Measurements from ENCODE around the gene KCNAB1.
A peak's percentile ranks its signal among the peaks of the same experiment; 100 is the strongest.

Gene KCNAB1

GRCh38 chr3:156498307-156498706, 377.9 kb downstream of the KCNAB1 start:
- TF ChIP-seq EZH2phosphoT487 (conservative IDR thresholded peaks at IDR 0.05; ENCODE audit: low read length) (no peak), CTCF (IDR thresholded peaks at IDR 0.05; ENCODE audit: insufficient read depth, low read length, poor library complexity, severe bottlenecking) (no peak)

GRCh38 chr3:156507285-156507684, 386.9 kb downstream of the KCNAB1 start:
- Histone ChIP-seq H3K9ac (ENCODE audit: low read length) (no peak overlapping the region), H3K27ac (ENCODE audit: low read depth, low read length) (no peak overlapping the region), H3K36me3 (ENCODE audit: low read length) (no peaks in the 10 kb centered on the region), H2AFZ (ENCODE audit: low read depth, low read length, severe bottlenecking) (no peak overlapping the region), H3F3A (ENCODE audit: insufficient read depth) (no peaks in the 10 kb centered on the region), H3K79me2 (ENCODE audit: insufficient read depth, low read length) (no peaks in the 10 kb centered on the region), H3K4me3 (ENCODE audit: insufficient read depth, low read length, poor library complexity, severe bottlenecking) (no peak overlapping the region), H4K20me1 (ENCODE audit: low read depth, low read length) (no peaks in the 10 kb centered on the region), H3K9me2 (replicated peaks; ENCODE audit: insufficient read depth, low read length) (no peaks in the 10 kb centered on the region), H3K27me3 (ENCODE audit: low read length) (no peaks in the 10 kb centered on the region), H3K4me2 (ENCODE audit: low read depth, low read length, poor library complexity, severe bottlenecking) (no peak overlapping the region), H3K9me3 (ENCODE audit: insufficient read depth, low read length) (no peaks in the 10 kb centered on the region)
- TF ChIP-seq CTCF (IDR thresholded peaks at IDR 0.05; ENCODE audit: insufficient read depth, low read length, poor library complexity, severe bottlenecking) (no peak), EZH2phosphoT487 (conservative IDR thresholded peaks at IDR 0.05; ENCODE audit: low read length) (no peak)

More at GRCh38 chr3:156498307-156498706, 377.9 kb downstream of the KCNAB1 start:
- Histone ChIP-seq H3K9me2 (replicated peaks; ENCODE audit: insufficient read depth, low read length) (no peaks in the 10 kb centered on the region), H3K27ac (ENCODE audit: low read depth, low read length) (no peak overlapping the region), H3K9me3 (ENCODE audit: insufficient read depth, low read length) (peaks cover 15% of the 10 kb centered on the region; the same call in 1 of the 2 replicates), H3F3A (ENCODE audit: insufficient read depth) (no peaks in the 10 kb centered on the region), H3K9ac (ENCODE audit: low read length) (no peak overlapping the region), H3K79me2 (ENCODE audit: insufficient read depth, low read length) (no peaks in the 10 kb centered on the region), H3K27me3 (ENCODE audit: low read length) (no peaks in the 10 kb centered on the region), H3K36me3 (ENCODE audit: low read length) (no peaks in the 10 kb centered on the region), H4K20me1 (ENCODE audit: low read depth, low read length) (no peaks in the 10 kb centered on the region), H3K4me2 (ENCODE audit: low read depth, low read length, poor library complexity, severe bottlenecking) (no peak overlapping the region), H2AFZ (ENCODE audit: low read depth, low read length, severe bottlenecking) (no peak overlapping the region), H3K4me3 (ENCODE audit: insufficient read depth, low read length, poor library complexity, severe bottlenecking) (no peak overlapping the region)

GRCh38 chr3:156509189-156510174, 389.1 kb downstream of the KCNAB1 start:
- no peaks in the 10 kb centered on the region for H3K9me2 ChIP-seq (replicated peaks; ENCODE audit: insufficient read depth, low read length)
- H3K79me2 ChIP-seq (ENCODE audit: insufficient read depth, low read length), result no peaks in the 10 kb centered on the region
- no peaks in the 10 kb centered on the region for H3K9me3 ChIP-seq (ENCODE audit: insufficient read depth, low read length)
- H4K20me1 ChIP-seq (ENCODE audit: low read depth, low read length), result no peaks in the 10 kb centered on the region
- TF ChIP-seq CTCF (IDR thresholded peaks at IDR 0.05; ENCODE audit: insufficient read depth, low read length, poor library complexity, severe bottlenecking), result peak; percentile 47
- no peak for TF ChIP-seq EZH2phosphoT487 (conservative IDR thresholded peaks at IDR 0.05; ENCODE audit: low read length)
- H3K27me3 ChIP-seq (ENCODE audit: low read length), result no peaks in the 10 kb centered on the region
- H3K4me2 ChIP-seq (ENCODE audit: low read depth, low read length, poor library complexity, severe bottlenecking), result no peak overlapping the region
- H3K27ac ChIP-seq (ENCODE audit: low read depth, low read length), result no peak overlapping the region
- H3K9ac ChIP-seq (ENCODE audit: low read length), result no peak overlapping the region
- no peaks in the 10 kb centered on the region for H3K36me3 ChIP-seq (ENCODE audit: low read length)
- no peak overlapping the region for H2AFZ ChIP-seq (ENCODE audit: low read depth, low read length, severe bottlenecking)
- no peaks in the 10 kb centered on the region for H3F3A ChIP-seq (ENCODE audit: insufficient read depth)
- H3K4me3 ChIP-seq (ENCODE audit: insufficient read depth, low read length, poor library complexity, severe bottlenecking), result no peak overlapping the region
